ENCODE results near the gene PNMA1.

The PNMA1 gene

DNA sequence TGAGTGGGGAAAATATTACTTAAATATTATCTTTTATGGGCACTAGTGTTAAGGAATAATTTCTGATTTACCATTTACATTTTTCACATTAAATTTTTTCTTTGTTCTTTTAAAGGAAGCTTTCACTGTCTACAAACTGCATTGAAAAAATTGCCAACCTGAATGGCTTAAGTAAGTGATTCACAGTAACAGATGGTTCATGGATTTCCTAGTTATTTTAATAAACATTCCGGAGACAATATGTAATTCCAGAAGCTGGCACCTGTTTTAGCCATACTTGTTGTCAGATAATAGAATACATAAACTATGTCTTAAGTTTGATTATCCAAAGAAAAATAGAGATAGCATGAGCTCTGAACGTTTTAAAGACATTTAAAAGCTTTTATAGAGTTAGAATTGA is 52.3 kb downstream of the PNMA1 start:
- DNase-seq, result no peak

Measured in activated naive CD4-positive, alpha-beta T cell treated with Interleukin-2 at 50 U/mL for 16 hours (primary cell).